GM18507 (cell line): ENCODE data around the gene PRRX2.
"Not testable (repeated sequence)": the region's sequence is repeated elsewhere in the genome, so short reads cannot be mapped to it uniquely, and the experiment has no call there.

ENCODE experiments used
- DNase-seq: peaks from one replicate; pipeline ENCODE4 v3.0.0; 2011; ENCODE audit warnings: low read depth; ENCODE audit not compliant: insufficient read length; ENCODE audit errors: extremely low spot score
- FAIRE-seq: peaks from 2 replicates; lab custom pipeline; 2011; peaks lifted over from hg19 to GRCh38; lab: Jason Lieb, UNC

The PRRX2 gene

DNA sequence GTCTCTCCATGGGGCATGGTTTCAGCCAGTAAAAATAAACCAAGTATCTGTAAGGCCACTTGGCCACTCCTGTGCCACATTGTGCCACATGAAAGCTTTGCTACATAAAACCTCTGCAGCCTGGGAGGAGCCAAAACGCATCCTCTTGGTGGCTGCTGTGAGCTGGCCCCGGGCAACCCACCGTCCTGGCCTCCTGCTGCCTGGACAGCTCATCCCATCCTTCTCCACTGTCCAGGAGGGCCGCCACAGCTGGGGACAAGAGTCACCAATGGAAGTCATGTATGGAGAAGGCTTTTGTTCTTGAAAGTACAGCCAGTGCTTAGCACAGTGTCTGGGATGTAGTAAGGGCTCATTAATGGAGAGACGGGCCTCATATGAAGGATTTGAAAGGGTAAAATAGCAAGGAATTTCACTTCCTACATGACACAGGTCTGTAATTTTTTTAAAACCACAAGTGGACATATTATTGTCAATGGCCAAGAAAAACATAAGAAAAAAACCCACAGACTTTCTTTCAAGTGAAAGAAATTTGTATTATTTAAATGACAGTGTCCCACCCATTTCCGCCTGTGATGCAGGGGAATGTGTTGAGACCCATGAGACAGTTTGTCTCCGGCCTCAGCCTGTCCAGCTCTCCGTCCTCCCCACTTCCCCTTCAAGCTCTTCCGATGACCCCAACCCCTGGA lies 80.8 kb downstream of the PRRX2 start:
- no peak for DNase-seq
- no peak for FAIRE-seq

DNA sequence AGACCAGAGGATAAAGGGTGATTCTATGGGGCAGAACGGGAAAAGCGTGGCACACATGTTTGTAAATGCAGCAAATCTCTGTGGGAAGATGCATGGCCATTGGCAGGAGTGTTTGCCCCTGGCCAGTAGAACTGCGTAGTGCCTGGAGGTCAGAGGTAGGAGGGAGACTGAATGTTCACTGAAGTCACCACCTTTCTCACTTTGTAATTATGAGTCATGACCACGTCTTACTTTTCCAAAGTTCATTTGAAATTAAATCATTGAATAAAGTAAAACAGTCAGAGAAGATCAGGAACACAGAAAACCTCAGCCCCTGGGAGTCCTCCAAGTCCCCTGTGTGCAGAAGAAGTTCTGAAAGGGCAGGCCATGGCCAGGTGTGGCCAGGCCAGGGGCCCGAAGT lies 82.8 kb downstream of the PRRX2 start:
- DNase-seq (no peak), FAIRE-seq (no peak)

DNA sequence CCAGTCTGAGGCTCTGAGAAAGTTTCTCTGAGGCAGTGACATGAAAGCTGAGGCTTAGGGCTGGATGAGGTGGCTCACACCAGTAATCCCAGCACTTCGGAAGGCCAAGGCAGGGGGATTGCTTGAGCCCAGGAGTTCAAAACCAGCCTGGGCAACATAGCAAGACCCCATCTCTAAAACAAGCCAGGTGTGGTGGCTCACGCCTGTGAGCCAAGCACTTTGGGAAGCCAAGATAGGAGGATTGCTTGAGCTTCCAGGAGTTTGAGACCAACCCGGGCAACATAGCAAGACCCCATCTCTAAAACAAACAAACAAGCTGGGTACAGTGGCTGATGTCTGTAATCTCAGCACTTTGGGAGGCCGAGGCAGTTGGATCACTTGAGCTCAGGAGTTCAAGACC lies 83.6 kb downstream of the PRRX2 start:
- not testable (repeated sequence) for DNase-seq, FAIRE-seq

DNA sequence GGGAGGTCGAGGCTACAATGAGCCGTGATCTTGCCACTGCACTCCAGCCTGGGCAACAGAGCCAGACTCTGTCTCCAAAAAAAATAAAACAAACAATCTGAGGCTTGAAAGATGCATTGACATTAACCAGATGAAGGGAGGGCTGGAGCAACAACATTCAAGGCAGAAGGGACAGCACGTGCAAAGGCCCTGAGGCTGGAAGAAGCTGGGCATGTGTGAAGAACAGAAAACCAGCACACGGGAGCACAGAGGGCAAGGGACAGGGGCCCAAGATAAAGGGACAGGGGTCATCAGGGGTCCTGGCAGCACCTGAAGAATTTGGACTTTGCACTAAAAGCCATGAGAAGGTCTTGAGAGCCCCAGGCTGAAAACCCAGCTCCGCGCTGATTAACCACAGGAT lies 84.1 kb downstream of the PRRX2 start:
- DNase-seq (no peak), FAIRE-seq (no peak)

DNA sequence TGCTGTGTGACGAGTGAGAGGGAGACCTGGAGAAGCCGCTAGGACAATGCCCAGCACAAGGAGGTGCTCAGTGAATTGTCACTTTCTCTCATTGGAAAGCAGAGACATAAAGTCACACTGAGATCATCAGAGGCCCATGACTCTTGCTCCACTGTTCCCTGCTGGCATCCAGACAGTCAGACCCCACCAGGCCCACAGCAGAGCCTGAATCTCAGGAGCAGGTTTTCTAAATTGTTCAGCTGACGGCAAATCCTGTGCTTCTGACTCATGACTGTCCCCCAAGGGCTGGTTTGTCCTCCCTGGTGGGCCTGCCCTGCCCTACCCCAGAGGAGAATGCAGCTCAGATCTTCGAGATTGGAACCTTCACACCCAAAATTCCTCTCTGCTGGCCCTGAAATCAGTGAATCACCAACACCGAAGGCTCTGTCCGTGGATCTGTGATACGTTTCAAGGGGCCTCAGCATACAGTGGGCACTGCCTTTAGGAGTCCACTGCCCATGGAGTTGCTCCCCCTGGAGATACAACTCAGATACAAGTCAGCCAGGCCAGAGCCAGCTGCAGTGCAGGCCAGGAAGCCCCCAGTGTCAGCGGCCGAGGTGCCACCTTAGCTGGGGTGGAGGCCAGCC lies 84.7 kb downstream of the PRRX2 start:
- DNase-seq, result no peak
- FAIRE-seq, result no peak

DNA sequence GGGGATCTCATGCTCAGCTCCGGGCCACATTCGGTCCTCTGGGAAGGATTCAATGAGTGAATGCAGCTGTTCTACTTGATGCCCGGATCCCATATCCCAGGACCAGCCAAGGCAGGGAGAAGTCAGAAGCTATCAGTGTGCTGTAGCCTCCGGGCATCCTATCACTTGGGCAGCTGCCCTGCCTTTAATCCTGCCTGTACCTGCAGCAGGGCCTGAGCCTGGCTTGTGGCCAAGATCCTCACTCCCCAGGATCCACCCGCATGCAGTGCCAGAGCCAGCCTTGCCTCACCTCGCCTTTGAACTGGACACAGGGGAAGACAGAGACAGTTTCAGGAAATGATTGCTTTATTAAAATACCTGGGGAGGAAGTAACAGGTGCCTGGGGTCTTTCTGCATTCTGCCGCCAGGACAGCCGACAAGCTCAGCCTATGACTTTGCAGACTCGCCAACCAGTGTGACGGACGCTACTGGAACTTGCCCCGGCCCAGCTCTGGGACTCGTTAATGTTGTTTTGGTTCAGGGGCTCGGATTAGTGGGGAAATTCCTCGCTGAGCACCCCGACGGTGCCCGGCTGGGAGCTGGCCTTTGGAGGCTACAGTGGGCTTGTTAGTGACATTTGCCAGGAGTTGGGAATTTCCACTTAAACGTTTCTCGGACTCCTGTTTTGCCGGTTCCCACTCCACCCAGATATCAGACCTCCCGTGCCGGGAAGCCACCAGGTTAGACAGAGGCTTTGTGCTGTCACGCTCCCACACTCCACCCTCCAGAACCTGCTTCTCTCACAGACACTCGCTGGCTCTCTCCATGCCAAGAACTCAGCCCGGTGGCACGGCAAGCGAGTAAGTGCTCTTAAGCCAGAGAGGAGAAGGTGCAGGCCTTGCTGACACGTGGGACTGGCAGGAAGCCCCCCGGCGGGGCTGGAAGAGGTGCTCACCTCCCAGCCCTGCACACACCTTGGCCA lies 86.7 kb downstream of the PRRX2 start:
- FAIRE-seq (no peak), DNase-seq (no peak)

DNA sequence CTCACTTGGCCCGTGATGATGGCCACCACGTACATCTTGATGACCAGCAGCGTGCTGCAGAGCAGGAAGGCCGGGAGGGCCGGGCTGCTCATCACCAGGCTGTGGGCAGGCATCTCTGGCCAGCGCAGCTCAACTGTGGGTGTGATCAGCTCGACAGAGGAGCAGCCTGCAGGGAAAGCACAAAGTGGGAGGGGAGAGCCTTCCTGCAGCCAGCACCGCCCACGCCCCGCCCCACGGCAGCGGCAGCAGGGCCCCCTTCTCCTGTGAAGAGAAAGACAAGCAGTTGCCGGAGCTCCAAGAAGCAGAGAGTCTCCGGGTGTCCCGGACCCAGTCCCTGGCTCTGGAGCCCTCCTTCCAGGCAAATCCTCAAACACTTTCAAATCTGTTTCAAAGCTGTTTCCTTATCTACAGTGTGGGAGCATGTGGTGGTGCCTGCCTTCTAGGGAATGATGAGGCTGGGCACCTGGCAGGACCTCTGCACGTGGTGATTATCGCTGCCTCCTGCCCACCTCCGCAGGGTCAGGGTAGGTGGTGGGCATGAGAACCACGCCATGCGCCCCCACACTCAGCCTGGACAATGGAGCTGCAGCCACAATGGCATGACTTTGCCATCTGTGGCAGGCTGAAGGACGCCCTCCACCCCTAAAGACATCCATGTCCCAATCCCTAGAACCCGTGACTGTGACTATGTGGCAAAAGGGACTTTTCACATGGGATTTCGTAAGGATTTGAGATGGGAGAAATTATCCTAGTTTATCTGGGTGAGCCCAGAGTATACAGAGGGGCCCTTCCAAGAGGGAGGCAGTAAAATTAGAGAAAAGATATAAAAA lies 87.7 kb downstream of the PRRX2 start, which contains the start of gene PTGES:
Gene PTGES, minus strand, starts transcription at position 143 of the 830 bp plus-strand sequence. Its CDS starts 30 bp downstream, at position 113.
- FAIRE-seq, result no peak

DNA sequence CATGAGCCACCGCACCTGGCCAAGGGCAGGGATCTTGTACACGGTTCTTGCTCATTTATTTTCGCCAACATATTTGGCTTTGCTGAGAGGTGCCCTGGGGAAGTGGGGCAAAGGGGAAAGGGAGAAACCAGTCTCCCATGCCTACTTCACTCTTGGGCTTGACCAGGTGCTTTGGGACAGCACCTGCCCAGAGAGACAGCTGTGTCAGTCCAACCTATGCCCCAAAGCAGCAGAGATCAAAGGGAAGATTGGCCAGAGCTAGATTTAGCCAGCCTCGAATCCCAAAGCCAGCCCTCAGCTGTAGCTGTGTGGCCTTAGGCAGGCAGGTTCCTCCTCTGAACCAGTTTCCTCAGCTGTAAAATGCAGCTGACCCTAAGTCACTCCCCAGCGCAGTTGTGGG lies 89.7 kb downstream of the PRRX2 start:
- no peak for DNase-seq
- no peak for FAIRE-seq

More for the DNA sequence above, 87.7 kb downstream of the PRRX2 start, which contains the start of gene PTGES:
- no peak for DNase-seq

DNA sequence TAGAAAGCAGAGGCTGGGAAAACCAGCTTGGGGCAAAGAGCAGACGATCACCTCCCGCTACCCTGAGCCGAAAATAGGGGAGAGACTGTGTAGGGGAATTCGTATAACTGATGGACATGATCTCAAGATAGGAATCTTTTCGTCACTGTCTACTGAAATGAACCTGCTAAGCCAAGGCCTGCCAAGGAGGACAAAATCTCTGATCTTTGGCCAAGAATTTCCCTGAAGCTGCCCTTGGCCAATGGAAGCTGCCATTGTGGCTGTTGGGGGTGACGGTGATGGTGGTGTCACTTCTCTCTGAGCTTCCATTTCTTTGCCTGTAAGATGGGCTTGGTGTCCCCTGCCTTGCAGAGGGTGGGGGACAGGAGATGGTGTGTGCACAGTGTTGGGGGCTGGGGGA lies 90.7 kb downstream of the PRRX2 start:
- no peak for FAIRE-seq
- DNase-seq, result no peak

DNA sequence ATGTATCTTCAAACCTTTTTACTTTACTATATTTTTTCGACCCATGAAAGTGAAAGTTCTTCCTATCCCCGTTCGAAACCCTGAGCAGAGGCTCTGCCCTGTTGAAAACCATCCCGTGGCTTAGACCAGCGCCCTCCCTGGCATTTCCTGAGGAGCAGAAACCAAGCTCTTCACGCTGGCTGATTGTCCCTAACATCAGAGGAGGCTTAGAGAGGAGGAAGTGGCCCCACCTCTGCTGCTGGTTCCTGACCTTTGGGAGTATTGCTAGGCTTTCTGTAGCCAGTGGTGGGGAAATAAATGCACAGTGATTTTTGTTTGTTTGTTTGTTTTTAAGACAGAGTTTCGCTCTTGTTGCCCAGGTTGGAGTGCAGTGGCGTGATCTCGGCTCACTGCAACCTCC lies 91.6 kb downstream of the PRRX2 start:
- no peak for FAIRE-seq
- DNase-seq, result no peak

DNA sequence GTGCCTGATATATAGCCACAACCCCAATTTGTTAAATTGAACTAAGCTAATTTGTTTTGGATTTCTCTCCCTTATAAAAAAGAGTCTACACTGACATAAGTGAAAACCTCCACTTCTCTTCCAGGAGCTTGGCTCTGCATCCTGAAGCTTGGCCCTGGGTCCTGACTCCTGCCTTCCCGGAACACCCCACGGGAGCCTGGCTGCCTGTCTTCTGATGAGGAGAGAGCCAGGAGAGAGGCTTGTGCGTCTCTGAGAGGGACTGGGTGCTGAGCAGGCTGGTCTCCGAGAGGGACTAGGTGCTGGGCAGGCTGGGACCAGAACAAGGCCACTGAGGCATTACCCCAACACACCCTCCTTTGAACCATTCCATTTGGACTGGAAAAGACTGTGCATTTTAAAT lies 93.9 kb downstream of the PRRX2 start:
- DNase-seq, result no peak
- FAIRE-seq, result no peak

DNA sequence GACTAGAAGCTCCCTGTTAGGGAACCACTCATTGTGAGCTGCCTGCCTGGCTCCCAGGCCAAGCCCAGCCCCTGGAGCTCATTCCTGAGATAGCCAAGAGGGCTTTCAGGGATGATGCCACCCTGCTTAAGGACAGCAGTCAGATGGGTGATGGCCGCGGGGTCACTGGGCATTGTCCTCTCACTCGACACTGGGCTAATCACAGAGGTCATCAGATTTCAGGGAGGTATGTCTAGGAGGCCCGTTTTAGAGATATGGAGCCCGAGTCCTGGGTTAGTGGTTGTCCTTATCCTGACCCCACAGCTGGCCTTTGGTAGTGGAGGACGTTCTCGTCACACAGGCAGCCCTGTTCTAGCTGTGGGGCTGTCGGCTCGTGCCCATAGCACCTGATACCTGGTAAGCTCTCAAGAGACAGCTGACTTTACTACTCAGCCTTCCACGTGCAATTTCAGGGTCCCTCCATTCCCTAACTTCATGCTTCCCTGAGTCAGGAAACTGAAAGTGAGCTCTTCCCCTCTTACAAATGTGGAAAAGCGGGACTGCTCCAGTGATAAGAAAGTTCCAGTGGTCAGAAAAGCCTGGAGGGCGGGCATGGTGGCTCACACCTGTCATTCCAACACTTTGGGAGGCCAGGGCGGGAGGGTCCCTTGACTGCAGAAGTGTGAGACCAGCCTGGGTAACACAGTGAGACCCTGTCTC lies 94.5 kb downstream of the PRRX2 start:
- DNase-seq (no peak), FAIRE-seq (no peak)

DNA sequence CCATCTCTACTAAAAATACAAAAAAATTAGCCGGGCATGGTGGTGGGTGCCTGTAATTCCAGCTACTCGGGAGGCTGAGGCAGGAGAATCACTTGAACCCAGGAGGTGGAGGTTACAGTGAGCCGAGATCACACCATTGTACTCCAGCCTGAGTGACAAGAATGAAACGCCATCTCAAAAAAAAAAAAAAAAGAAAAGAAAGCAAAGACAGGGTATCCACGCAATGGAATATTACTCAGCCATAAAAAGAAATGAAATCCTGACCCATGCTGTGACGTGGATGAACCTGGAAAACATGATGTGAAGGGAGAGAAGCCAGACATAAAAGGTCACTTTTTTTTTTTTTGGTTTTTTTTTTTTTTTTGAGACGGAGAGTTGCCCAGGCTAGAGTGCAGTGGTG lies 95.3 kb downstream of the PRRX2 start:
- FAIRE-seq, DNase-seq: not testable (repeated sequence)

DNA sequence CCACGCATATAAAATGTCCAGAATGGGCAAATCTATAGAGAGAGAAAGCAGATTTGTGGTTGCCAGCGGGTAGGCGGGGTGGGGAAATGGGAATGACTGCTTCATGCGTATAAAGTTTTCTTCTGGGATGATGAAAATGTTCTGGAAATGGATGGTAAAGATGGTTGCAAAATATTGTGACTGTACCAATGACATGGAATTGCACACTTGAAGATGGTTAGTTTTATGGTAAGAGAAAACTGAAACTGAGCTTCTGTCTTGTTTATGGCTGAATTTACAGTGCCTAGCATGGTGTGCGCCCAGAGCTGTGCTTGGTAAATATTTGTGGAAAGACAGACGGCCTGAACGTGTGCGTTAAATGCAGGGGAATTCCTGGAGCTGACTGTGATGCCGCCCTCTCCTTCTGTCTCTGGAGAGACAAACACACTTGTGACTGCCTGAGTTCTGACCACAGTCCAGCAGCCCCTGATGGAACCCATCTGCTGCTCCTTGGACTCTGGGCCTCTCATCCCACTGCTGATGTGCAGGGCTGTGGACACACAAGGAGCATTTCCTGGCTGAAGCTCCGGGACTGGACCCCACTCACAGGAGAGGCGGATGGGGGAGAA lies 96.0 kb downstream of the PRRX2 start:
- FAIRE-seq (no peak), DNase-seq (no peak)

DNA sequence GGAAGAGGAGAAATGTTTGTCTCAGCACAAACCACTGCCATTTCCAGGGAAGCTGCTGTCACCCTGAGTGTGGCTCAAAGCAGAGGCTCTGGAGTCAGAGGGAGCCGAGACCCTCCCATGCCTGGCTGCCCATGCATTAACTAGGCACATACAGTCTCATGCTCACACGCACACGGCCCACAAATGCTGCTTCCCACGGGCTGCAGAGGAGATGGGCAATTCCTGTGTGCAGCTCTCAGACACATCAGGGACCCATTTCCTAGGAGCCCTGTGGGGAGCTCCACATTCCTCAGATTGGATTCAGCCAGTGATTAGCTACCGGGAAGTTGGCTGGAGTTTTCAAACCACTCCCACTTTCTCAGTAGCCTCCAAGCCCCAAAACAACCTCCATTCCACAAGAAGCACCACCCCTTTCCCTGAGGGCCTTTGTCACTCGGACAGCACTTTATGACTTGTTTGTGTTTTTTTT lies 96.5 kb downstream of the PRRX2 start:
- no peak for FAIRE-seq
- no peak for DNase-seq

DNA sequence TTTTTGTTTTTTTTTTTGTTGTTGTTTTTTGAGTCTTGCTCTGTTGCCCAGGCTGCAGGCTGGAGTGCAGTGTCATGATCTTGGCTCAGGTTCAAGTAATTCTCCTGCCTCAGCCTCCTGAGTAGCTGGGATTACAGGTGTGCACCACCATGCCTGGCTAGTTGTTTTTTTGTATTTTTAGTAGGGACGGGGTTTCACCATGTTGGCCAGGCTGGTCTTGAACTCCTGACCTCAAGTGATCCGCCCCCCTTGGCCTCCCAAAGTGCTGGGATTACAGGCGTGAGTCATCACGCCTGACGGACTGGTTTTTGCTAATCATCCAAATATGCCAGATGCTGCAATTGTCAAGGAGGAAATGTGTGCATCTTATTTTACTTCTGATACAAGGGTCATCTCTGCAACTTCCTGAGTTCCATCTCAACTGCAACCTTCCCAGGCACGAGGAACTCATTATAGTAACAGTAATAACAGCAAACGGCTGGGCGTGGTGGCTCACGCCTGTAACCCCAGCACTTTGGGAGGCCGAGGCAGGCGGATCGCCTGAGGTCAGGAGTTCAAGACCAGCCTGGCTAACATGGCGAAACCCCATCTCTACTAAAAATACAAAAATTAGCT lies 97.0 kb downstream of the PRRX2 start:
- FAIRE-seq, DNase-seq: not testable (repeated sequence)

DNA sequence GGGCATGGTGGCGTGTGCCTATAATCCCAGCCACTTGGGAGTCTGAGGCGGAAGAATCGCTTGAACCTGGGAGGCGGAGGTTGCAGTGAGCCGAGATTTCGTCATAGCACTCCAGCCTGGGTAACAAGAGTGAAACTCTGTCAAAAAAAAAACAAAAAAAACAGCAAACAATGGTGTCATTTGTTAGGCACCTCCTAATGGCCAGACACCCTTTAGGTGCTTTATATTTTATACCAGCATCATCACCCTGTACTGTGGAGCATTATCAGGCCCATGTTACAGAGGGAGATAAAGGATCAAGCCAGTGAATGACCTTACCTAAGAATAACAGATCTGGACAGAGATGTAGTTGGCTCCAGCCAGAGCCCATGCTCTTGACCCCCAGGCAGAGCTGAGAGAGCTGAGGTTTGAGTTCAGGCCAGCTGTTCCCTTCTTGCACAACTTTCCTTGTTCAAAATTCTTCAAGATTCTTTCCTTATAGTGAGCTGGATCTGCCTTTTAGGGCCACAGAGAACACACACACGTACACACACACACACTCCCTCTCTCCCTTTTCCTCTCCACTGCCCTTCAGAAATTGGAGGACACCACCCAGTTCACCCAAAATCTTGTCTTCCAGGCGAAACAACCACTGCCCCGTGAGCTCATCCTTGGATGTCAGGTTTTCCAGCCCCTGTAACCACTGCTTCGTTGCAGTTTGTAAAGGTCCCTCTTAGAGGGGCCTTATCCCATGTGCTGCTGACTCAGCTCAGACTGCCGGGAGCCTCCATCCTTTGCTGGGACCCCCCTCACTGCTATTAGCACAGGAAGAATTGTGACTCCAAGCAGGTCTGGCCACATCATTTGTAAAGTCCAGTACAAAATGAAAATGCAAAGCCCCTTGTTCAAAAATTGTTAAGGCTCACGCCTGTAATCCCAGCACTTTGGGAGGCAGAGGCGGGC lies 97.8 kb downstream of the PRRX2 start:
- DNase-seq (no peak), FAIRE-seq (no peak)
